T-helper 1 cell treated with Interleukin-12 subunit alpha and Interleukin-12 subunit beta and Interleukin-4 antibody, amounts not matched to agents 30 ng/mL and 1 ng/mL, for 36 hours (primary cell): ENCODE data around the gene NOTCH3. TPM values are rescaled to one million over a fixed set of nuclear protein-coding genes. Genes with fewer than 3 reads are reported as not detected.

ENCODE experiments used
- intact Hi-C: fragments of 100-400 bp; cut with micrococcal nuclease; formaldehyde crosslinking; loops from one replicate; pipeline ENCODE4 v1.15.1; 2024
- total RNA-seq: library from RNA; stranded (reverse); gene quantifications from 2 replicates; pipeline ENCODE4 v1.2.3, GENCODE V29; 2022

Gene NOTCH3
- total RNA-seq, 1 donor from 2014 or later = not detected

- intact Hi-C loops = no loop called here
Measured at GRCh38 chr19:15197275-15197941, 3.4 kb downstream of the NOTCH3 start.

GRCh38 chr19:15196360-15197005 lies 4.3 kb downstream of the NOTCH3 start:
- intact Hi-C loops = no loop called here

- intact Hi-C loops = no loop called here
Measured at GRCh38 chr19:15195371-15196334, 5.1 kb downstream of the NOTCH3 start.

GRCh38 chr19:15194938-15195337 lies 5.9 kb downstream of the NOTCH3 start:
- intact Hi-C loops = no loop called here

DNA sequence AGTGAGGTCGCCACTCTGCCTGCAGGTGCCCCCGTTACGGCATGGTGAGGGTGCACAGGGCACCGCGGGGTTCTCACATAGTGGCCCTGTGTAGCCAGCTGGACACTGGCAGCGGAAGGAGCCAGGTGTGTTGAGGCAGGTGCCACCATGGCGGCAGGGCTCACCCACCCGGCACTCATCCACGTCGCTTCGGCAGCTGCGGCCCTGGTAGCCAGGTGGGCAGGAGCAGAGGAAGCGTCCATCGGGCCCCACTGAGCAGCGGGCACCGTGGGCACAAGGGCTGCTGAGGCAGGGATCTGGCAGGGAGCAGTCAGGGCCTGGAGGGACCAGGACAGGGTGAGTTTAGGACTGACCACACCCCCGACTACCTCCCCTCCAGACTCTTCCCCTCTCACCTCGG lies 8.8 kb downstream of the NOTCH3 start:
- intact Hi-C loops = no loop called here

- intact Hi-C loops = no loop called here
Measured at GRCh38 chr19:15191514-15191913, 9.3 kb downstream of the NOTCH3 start.

DNA sequence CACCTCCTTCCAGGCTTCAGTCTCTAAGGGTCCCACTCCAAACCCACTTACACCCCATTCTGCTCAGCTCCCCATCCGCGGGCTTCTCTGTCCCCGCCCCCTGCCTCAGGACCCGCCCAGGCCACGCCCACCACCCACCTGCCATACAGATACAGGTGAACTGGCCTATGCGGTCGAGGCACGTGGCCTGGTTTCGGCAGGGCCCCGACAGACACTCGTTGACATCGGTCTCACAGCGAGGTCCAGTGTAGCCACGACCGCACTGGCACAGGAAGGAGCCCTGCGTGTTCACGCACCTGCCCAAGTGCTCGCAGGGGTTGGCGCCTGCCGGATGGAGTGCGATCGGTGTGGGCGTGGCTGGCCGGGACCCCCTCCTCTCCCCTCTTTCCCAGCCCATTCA lies 11.9 kb downstream of the NOTCH3 start:
- intact Hi-C loops = no loop called here

GRCh38 chr19:15187026-15188007 lies 13.5 kb downstream of the NOTCH3 start:
- intact Hi-C loops = no loop called here

- intact Hi-C loops = no loop called here
Measured at GRCh38 chr19:15185188-15185587, 15.6 kb downstream of the NOTCH3 start.

DNA sequence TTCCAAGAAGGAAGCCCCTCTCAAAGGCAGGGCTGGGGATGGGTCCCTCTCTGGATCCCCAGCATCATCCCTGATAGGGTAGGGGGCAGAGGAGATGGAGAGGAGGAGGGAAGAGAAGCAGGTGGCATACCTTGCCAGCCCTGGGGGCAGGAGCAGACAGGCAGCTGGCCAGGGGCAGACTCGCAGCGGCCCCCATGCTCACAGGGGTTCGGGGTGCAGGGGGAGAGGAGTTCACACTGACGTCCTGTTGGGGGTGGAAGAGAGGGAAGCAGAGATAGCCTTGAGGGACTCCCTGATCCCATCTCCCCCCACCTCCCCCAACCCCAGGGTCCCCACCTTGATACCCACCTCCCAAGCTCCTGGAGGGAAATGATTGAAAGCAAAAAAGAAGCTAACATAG lies 16.0 kb downstream of the NOTCH3 start:
- intact Hi-C loops = no loop called here

DNA sequence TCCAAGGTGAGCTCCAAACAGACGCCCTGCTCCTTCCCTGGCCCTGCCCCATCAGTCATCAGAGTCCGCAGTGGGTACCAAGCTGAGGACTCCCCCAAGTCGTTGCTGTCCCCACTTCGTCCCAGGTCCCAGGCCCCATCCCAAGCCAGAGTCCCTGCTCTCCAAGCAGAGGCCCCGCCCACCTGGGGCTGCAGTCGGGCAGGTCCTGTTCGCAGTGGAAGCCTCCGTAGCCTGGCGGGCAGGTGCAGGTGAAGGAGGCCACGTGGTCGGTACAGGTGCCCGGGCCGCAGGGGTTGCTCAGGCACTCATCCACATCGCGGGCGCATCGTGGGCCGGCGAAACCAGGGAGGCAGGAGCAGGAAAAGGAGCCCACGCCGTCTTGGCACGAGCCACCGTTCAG lies 19.4 kb downstream of the NOTCH3 start:
- intact Hi-C loops = no loop called here

GRCh38 chr19:15180451-15181390 lies 20.1 kb downstream of the NOTCH3 start:
- intact Hi-C loops = no loop called here

GRCh38 chr19:15178629-15179308 lies 22.0 kb downstream of the NOTCH3 start:
- intact Hi-C loops = no loop called here

GRCh38 chr19:15177269-15178116 lies 23.3 kb downstream of the NOTCH3 start:
- intact Hi-C loops = loop anchor here (1.0 to 2.0 kb wide), 3 partner anchors 201 to 379 kb away; partner anchors contain the start of gene AKAP8

GRCh38 chr19:15175609-15176008 lies 25.2 kb downstream of the NOTCH3 start:
- intact Hi-C loops = loop anchor here (2.0 kb wide), 1 partner anchor 203 kb away; the partner anchor contains the start of gene AKAP8

DNA sequence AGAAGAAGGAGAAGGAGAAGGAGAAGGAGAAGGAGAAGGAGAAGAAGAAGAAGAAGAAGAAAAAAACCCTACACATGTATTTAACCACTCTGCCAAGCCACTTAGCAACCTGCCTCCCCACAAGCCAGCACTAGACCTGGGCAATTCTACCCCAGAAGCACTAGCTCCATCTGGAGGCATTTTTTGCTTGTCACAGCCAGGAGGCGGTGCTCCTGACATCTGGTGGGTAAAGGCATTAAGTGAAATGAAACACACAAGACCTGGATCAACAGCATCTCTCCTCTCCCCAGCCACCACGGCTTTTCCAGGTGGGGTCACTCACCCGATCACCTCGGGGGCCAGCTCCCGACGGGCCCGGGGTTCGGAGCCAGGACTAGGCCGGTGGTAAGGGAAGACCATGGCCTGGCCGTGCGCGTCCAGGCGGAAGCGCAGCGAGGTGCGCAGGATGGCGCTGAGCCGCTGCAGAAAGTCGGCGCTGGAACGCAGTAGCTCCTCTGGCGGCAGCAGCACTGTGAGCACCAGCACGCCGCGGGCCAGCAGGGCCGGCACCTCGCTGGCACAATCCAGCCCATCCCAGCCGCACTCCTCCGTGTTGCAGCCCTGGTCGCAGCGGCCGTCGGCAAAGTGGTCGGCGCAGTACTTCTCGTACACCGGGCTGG lies 26.9 kb downstream of the NOTCH3 start:
- intact Hi-C loops = loop anchor here (1.0 kb wide), 1 partner anchor 82 kb away; no protein-coding TSS in a partner anchor

- intact Hi-C loops = no loop called here
Measured at GRCh38 chr19:15170345-15170744, 30.4 kb downstream of the NOTCH3 start.
